ENCODE data around the gene PRPF31.

GRCh38 chr19:54155694-54156093, 40.1 kb downstream of the PRPF31 start:
- TF ChIP-seq CTCF (conservative IDR thresholded peaks at IDR 0.05; ENCODE audit: low read length) (no peak), EZH2phosphoT487 (IDR thresholded peaks at IDR 0.05; ENCODE audit: borderline replicate concordance) (no peak)

Measured in Loucy (cell line).